D721Med (cell line): ENCODE results near the gene PCSK4.

Experiments
- DNase-seq: peaks from one replicate; pipeline ENCODE4 v3.0.0; 2011; ENCODE audit warnings: low spot score; ENCODE audit not compliant: insufficient read length
- FAIRE-seq: peaks from 2 replicates; lab custom pipeline; 2011; peaks lifted over from hg19 to GRCh38; lab: Jason Lieb, UNC
- CTCF ChIP-seq: IDR thresholded peaks from 2 replicates; pipeline ENCODE4 v1.5.1; 2012; ENCODE audit warnings: mild to moderate bottlenecking, control low read depth; ENCODE audit not compliant: insufficient read depth; ENCODE audit errors: missing control alignments

The PCSK4 gene

GRCh38 chr19:1524972-1525325 lies 34.8 kb upstream of the PCSK4 start:
- FAIRE-seq (no peak), DNase-seq (no peak)
- TF ChIP-seq CTCF: no peak

DNA sequence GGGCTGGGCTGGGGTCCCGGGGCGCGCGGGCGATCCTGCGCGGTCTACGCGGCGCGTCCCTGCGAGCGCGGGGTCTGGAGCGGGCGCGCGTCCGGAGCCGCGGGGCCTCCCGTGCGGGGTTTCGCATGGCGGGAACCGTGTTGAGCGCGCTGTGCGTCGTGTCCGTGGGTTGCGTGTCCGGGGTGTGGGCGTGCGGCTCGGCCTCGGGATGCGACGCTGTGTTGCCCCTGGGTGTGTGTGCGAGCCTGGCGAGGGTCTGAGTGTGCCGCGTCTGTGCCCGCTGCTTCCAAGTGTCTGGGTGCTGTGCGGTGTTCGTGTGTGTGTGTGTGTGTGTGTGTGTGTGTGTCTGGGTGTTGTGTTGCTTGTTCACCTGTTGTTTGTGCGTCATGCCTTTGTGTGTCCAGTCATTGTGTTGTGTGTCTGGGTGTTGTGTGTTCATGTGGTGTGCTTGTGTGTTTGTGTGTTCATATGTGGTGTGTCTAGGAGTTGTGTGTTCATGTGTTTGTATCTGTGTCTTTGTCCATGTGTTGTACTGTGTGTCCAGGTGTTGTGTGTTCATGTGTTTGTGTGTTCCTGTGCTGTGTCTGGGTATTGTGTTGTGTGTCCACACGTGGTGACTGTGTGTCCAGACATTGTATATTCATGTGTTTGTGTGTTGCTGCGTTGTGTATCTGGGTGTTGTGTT lies 34.3 kb upstream of the PCSK4 start:
- FAIRE-seq: no peak
- DNase-seq: no peak
- no peak for TF ChIP-seq CTCF

DNA sequence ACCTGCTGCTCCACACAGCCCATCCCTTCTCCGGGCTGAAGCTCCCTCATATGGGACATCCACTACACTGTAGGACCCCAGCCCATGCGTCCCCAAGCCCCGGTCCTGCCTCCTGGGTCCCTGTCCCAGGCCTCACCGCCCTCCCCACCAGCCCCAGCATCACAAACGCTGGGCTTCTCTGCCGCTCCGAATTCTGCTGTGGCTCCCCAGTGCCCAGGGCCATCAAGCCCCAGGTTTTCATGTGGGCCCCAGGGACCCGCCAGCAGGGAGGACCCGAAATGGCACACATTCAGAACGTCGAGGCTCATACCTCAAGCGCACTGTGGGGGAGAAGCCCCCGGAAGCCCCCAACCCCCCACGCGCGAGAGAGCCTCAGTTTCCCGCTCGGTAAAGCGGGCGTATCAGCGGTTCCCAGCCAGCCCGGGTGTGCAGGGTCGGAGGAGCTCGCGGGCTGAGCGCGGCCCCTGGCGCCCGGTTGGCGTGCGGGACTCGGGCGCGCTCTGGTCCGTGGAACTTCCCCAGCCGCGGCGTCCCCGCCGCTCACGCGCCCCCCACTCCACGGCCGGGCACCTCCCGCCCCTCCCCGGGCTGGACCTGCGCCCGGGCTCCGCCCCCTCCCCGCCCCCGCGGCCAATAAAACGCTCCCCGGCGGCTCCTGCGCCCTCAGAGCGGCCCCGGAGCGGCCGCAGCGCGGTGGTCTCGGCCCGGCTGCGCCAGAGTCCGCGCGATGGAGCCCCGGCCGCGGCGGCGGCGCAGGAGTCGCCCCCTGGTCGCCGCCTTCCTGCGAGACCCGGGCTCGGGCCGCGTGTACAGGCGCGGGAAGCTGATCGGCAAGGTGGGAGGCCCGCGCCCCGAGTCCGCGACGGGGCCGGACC lies 33.5 kb upstream of the PCSK4 start, which contains the start of gene PLK5:
Gene PLK5, plus strand, starts transcription at position 666 of the 875 bp plus-strand sequence. CDS start 2,920 bp downstream, outside the sequence.
- DNase-seq: no peak
- TF ChIP-seq CTCF: no peak
- no peak for FAIRE-seq

DNA sequence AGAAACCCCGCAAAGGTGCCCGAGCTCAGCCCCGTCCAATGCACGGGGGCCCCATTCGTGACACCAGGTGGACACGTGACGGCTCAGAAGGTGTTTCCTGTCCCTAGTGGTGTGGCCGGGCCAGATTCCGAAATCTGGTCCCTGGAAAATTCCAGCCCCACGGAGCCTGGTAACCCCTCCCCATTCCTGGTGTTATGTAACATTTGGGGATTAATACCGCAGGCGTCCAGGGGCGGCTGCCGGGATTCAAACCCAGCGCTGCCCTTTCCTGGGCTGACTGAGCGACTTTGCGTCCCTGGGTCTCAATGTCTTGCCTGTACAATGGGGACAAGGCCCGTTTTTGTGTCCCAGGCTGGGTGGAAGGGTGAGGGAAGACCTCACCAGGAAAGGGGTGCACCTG lies 32.7 kb upstream of the PCSK4 start:
- FAIRE-seq: no peak

DNA sequence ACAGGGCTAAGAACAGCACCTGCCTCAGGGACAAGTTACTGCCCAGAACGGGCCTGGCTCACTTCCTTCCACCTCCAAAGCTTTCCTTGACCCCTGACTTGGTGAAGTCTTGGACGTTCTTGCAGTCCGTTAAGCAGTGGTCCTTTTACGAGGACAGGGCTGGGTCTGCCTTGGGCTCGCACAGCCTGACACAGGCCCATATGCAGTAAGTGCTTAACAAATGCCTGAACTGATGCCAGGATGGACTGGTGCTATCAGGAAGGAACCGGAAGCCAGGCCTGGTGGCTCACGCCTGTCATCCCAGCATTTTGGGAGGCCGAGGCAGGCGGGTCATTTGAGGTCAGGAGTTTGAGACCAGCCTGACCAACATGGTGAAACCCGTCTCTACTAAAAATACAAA lies 31.9 kb upstream of the PCSK4 start:
- FAIRE-seq (no peak), DNase-seq (no peak)
- TF ChIP-seq CTCF: no peak

More for the DNA sequence above, 32.7 kb upstream of the PCSK4 start:
- DNase-seq: no peak
- TF ChIP-seq CTCF: no peak

DNA sequence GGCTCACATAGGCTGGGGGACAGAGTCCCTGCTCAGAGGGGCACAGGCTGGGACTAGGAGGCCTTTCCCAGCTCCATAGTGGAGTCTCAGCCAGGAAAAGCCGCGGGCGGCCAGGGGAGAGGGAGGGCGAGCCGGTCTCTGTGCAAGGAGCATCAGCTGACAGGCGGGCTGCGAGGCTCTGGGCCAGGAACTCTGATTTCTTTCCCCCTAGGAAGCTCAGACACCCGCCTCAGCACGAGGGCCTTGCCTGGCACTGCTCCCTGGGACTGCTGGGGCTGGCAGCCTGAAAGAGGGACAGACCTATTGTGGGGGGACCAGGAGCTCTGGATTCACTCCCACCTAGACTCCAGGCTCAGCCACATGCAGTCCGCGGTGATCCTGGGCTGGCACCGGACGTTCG lies 31.5 kb upstream of the PCSK4 start:
- no peak for TF ChIP-seq CTCF
- no peak for DNase-seq
- FAIRE-seq: no peak
